Kidney (tissue), 14 donors: ENCODE results near the gene CAND2. TPM values are rescaled to one million over a fixed set of nuclear protein-coding genes. Genes with fewer than 3 reads are reported as not detected.
"Not testable (repeated sequence)": the region's sequence is repeated elsewhere in the genome, so short reads cannot be mapped to it uniquely, and the experiment has no call there.

Experiments used
- DNase-seq, 5 donors: peaks; one replicate each; pipeline ENCODE4 v3.0.0-alpha.2; 2013 to 2020
- FAIRE-seq: peaks from 2 replicates; lab custom pipeline; 2012; peaks lifted over from hg19 to GRCh38; lab: Jason Lieb, UNC
- H3K27ac ChIP-seq, 2 donors: one replicate each; pipeline ENCODE4 v1.7.0; 2013; ENCODE audit warnings: low read depth in 2 of 2, low read length in 2 of 2, inconsistent platforms in 1 of 2
- H3K27me3 ChIP-seq: one replicate; pipeline ENCODE4 v1.7.1; 2013; ENCODE audit warnings: low read length, inconsistent platforms; ENCODE audit not compliant: control insufficient read depth, insufficient read depth
- H3K36me3 ChIP-seq, 3 donors: one replicate each; pipeline versions ENCODE4 v1.7.0 to v1.7.1; 2013; ENCODE audit warnings: low read length in 3 of 3, control low read depth in 1 of 3, inconsistent platforms in 1 of 3; ENCODE audit not compliant: insufficient read depth in 3 of 3, control insufficient read depth in 2 of 3
- H3K4me1 ChIP-seq, 3 donors: one replicate each; pipeline versions ENCODE4 v1.7.0 to v1.7.1; 2013; ENCODE audit warnings: low read length in 3 of 3, inconsistent platforms in 1 of 3, low read depth in 1 of 3; ENCODE audit not compliant: control insufficient read depth in 2 of 3, insufficient read depth in 2 of 3
- H3K4me3 ChIP-seq, 3 donors: one replicate each; pipeline versions ENCODE4 v1.7.0 to v1.8.1; 2013; ENCODE audit warnings: low read length in 3 of 3, control low read depth in 1 of 3, inconsistent platforms in 1 of 3
- H3K9ac ChIP-seq, 3 donors: one replicate each; pipeline versions ENCODE4 v1.7.0 to v1.7.1; 2013; ENCODE audit warnings: low read length in 3 of 3, control low read depth in 1 of 3, inconsistent platforms in 1 of 3
- H3K9me3 ChIP-seq, 3 donors: one replicate each; pipeline versions ENCODE4 v1.7.0 to v1.7.1; 2013; ENCODE audit warnings: low read length in 3 of 3, control low read depth in 1 of 3, inconsistent platforms in 1 of 3; ENCODE audit not compliant: control insufficient read depth in 2 of 3, insufficient read depth in 1 of 3
- intact Hi-C: fragments of 100-400 bp; cut with DNase I; formaldehyde crosslinking; loops from one replicate; pipeline ENCODE4 v1.11.1; 2022
- polyA plus RNA-seq: library from polyadenylated mRNA; stranded (reverse); fragments of 350-450 nt; fragmentation: Illumina TruSeq; extraction: RNeasy Lipid Tissue Mini Kit (QIAGEN cat#74804); gene quantifications from one replicate; pipeline ENCODE4 v1.2.3, GENCODE V29; 2014; ENCODE audit warnings: low read depth, low replicate concordance; ENCODE audit not compliant: insufficient read depth
- total RNA-seq: library from RNA; stranded (reverse); fragmentation: NEBNext Ultra II Directional; extraction: Animal tissue kit (Norgen Biotek cat#: 25700); gene quantifications from one replicate; pipeline ENCODE4 v1.2.1, GENCODE V29; 2021
- TF ChIP-seq, protein P1 (sequence below): IDR thresholded peaks from 3 replicates; pipeline ENCODE4 v1.5.1; 2012; ENCODE audit warnings: mild to moderate bottlenecking, moderate library complexity, borderline replicate concordance; ENCODE audit not compliant: insufficient read depth; ENCODE audit errors: extremely low read depth
- donor health status: control.
- donor health status: control.
- donor health status: control.
- donor health status: control.
- donor health status: control.
- donor health status: DM: yes; HTN: yes; CAD: no.
- donor health status: Normal renal cell carcinoma (clear cell type).

Gene CAND2
- total and polyA plus RNA-seq, 2 donors from 2014 or later, result 3.9 to 7.1 TPM

DNA sequence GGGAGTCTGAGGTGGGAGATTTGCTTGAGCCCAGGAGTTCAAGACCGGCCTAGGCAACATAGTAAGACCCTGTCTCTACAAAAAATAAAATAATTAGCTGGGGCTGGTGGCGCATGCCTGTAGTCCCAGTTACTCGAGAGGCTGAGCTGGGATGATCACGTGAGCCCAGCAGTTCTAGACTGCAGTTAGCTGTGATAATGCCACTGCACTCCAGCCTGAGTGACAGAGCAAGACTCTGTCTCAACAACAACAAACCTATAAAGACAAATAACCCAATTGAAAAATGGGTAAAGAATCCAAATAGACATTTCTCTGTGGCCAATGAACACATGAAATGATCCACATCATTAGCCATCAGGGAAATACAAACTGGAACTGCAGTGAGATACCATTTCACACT, 46.0 kb downstream of the CAND2 start:
- H3K27ac ChIP-seq, result no peak overlapping the region
- H3K4me1 ChIP-seq, result peaks cover 0 to 12% (median 4%) of the 10 kb centered on the region in 3 donors

DNA sequence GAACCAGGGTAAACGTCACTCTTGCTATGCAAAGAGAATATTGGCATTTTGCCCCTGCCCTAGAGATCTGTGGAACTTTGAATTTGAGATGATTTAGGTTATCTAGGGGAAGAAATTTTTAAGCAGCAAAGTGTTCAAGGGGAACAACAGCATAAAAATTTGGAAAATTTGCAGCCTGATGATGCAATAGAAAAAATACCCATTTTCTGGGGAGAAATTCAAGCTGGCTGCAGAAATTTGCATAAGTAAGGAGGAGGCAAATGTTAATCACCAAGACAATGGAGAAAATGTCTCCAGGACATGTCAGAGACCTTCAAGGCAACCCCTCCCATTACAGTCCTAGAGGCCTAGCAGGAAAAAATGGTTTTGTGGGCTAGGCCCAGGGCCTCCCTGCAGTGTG, 49.3 kb downstream of the CAND2 start:
- intact Hi-C loops, result no loop called here
- DNase-seq, result no peak
- H3K9me3 ChIP-seq, result no peaks in the 10 kb centered on the region
- TF ChIP-seq, protein P1, sequence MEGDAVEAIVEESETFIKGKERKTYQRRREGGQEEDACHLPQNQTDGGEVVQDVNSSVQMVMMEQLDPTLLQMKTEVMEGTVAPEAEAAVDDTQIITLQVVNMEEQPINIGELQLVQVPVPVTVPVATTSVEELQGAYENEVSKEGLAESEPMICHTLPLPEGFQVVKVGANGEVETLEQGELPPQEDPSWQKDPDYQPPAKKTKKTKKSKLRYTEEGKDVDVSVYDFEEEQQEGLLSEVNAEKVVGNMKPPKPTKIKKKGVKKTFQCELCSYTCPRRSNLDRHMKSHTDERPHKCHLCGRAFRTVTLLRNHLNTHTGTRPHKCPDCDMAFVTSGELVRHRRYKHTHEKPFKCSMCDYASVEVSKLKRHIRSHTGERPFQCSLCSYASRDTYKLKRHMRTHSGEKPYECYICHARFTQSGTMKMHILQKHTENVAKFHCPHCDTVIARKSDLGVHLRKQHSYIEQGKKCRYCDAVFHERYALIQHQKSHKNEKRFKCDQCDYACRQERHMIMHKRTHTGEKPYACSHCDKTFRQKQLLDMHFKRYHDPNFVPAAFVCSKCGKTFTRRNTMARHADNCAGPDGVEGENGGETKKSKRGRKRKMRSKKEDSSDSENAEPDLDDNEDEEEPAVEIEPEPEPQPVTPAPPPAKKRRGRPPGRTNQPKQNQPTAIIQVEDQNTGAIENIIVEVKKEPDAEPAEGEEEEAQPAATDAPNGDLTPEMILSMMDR, result no peak
- no peaks in the 10 kb centered on the region for H3K36me3 ChIP-seq
- no peak overlapping the region for H3K27ac ChIP-seq
- H3K4me3 ChIP-seq, result no peak overlapping the region
- no peak overlapping the region for H3K9ac ChIP-seq
- peaks cover 0 to under 1% (median 0%) of the 10 kb centered on the region in 3 donors for H3K4me1 ChIP-seq
- no peak for FAIRE-seq
- H3K27me3 ChIP-seq, result no peaks in the 10 kb centered on the region

More for the DNA sequence above, 46.0 kb downstream of the CAND2 start:
- H3K9ac ChIP-seq, result no peak overlapping the region
- TF ChIP-seq, protein P1, result no peak
- no peaks in the 10 kb centered on the region for H3K9me3 ChIP-seq
- FAIRE-seq (no peak), DNase-seq (no peak)
- intact Hi-C loops, result no loop called here
- no peak overlapping the region for H3K4me3 ChIP-seq
- no peaks in the 10 kb centered on the region for H3K27me3 ChIP-seq
- H3K36me3 ChIP-seq, result peaks cover 4 to 22% (median 9%) of the 10 kb centered on the region in 3 donors

DNA sequence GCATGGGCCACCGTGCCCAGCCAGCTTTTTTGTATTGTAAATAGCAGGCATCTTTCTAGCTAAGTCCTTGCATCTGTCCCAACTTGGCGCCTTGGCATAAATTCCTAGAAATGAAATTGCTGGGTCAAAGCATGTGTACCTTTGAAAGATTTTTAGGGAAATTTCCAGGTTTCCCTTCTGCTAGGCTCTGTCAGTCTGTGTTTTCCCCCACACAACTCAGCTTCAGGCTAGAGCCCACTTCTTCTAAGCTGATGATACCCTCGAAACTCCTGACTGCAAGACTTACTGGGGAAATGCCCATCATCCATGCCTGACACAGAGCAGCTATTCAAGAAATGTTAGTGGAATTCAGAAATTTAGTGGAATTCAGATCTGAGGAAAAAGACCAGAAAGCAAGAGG, 55.7 kb downstream of the CAND2 start:
- TF ChIP-seq, protein P1, result no peak
- H3K27me3 ChIP-seq, result no peaks in the 10 kb centered on the region
- no peak overlapping the region for H3K27ac ChIP-seq
- H3K36me3 ChIP-seq, result no peaks in the 10 kb centered on the region
- FAIRE-seq, result no peak
- no peaks in the 10 kb centered on the region for H3K9me3 ChIP-seq
- no peak overlapping the region for H3K9ac ChIP-seq
- intact Hi-C loops, result no loop called here
- no peak for DNase-seq
- H3K4me1 ChIP-seq, result no peaks in the 10 kb centered on the region
- H3K4me3 ChIP-seq, result no peak overlapping the region

DNA sequence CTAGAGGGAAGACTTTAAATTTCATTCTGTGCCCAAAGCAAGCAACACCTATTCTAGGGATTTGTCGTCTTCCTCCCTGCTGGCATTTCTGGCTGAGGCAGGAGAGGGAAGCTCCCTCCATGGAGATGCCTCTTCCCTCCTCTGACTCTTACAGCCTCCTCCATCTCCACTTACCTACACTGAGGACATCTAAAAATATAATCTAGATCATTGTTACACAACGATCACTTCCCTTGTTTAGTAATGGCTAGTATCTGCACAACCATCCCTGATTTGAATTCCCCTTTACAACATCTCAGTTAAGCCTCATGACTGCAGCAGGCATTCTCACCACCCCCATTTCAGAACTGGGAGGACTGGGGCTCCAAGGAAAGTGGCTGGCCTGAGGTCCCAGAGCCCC, 57.4 kb downstream of the CAND2 start:
- DNase-seq, H3K27ac ChIP-seq, H3K9ac ChIP-seq, H3K9me3 ChIP-seq, H3K4me1 ChIP-seq, H3K27me3 ChIP-seq, FAIRE-seq, intact Hi-C loops, H3K4me3 ChIP-seq, H3K36me3 ChIP-seq: not testable (repeated sequence)
